Inflammatory macrophage (primary cell): ENCODE data around the gene HEPN1.
A peak's percentile ranks its signal among the peaks of the same experiment; 100 is the strongest.

Experiments
- DNase-seq, 2 donors: peaks; one replicate each; pipeline ENCODE4 v3.0.0-alpha.2; 2020 to 2022

The HEPN1 gene

DNA sequence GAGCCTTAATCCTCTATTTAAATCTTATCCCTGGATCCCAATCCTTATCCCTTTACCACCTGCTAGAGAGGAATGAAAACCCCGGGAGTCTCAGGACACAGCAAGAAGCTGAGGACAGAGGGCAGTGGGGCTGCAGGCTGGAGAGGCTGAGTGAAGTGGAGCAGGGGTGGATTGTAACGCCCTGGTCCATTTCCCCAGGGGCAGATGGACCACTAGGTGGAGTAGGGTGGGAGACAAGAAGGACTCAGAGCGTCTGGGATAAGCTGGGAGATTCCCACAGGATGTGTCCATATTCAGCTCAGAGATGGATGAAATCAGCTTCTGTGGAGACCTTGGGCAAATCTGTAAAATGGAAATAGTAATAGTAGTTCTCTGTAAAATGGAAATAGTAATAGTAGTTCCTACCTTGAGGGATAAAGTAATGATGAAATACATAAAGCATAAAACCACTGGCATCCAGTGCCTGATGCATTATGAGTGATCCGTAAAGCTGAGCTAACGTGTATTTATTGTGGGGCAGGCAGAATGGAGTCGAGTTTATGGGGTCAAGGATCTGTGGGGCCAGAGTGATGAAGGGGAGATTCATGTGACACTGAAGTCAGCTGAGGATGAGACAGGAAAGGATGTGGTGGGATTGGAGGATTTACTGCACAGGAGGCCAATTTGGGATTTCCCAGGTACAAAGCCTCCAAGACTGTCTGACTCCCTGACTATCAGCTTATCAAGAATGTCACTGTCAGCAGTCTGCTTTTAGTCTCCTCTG, 19.5 kb upstream of the HEPN1 start:
- no peak for DNase-seq

- DNase-seq: no peak
These were observed 18.6 kb upstream of the HEPN1 start for GRCh38 chr11:124900464-124900863.

DNA sequence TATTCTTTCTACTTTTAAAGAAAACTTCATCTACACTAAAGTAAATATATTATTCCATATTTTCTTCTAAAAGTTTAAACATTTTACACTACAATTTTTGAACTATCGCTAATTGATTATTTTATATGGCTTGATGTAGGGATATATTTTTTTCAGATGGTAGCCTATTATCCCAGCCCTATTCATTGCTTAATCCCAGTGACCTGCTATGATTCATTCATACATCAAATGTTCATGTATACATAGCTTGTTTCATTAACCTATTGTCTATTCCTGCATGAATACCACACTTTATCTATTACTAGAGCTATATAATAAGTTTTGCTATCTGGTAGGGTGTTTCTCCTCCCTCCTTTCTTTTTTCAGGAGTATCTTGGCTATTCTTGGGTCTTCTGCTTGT, 16.4 kb upstream of the HEPN1 start:
- no peak for DNase-seq

GRCh38 chr11:124915541-124916369, 3.3 kb upstream of the HEPN1 start:
- DNase-seq: peak in 1 of 2 donors; percentile 13

DNA sequence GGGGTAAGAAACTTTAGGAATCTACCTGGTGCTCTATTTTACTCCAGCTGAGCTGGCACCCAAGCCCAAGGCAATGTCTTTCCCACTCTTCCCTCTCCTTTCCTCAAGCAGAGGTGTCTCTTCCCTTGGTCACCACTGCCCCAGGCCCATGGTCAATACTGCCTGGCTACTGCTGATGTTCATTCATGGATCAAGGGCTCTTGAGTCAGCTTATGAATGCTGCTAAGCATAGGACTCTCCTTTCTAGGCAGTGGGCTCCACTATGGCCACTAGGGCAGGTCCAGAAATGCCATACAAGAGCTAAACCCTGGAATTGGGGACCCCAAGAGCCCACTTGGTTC, 2.7 kb upstream of the HEPN1 start:
- no peak for DNase-seq

- DNase-seq: peak in 1 of 2 donors; percentile 11
These were observed 1.9 kb upstream of the HEPN1 start for GRCh38 chr11:124917115-124917637.

DNA sequence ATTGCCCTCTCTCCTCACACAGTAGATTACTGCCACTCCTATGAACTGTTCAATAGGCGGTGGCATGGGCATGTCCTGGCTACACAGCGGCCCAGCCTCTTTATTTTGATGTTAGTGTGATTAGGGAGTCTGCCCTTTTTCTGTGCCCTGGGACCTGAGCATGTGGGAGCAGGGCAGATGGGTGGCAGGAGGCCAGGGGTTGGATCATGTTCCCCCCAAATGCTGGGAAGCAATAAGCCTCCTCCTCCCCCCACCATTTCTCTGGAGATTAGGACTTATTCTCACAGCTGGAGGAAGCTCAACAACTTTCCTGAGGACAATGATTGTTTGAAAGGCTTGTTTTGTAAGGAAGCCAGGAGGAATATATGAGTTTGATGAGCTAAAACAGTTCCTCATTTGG, 848 bp downstream of the HEPN1 start:
- DNase-seq: no peak

- no peak for DNase-seq
These were observed 1.3 kb downstream of the HEPN1 start for GRCh38 chr11:124920356-124920755.

GRCh38 chr11:124920870-124921609, 2.0 kb downstream of the HEPN1 start:
- DNase-seq: peak; percentile 69 to 83

DNA sequence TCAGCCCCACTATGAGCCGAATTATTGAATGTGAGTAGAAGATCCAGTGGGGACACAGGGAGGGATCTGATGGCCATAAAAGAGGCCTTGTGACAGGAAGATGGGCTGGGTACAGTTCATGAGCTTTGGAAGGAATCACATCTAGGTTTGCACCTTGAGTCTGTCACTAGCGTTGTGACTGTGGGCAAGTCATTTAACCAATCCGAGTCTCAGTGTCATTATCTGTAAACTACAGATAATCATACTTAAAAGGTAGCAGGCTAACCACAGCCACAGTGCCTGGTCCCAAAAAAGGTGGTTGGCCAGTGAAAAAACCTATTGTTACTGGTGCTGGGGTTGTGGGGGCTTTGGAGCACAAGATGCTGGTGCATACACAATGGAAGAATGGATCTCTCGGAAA, 3.8 kb downstream of the HEPN1 start:
- no peak for DNase-seq

DNA sequence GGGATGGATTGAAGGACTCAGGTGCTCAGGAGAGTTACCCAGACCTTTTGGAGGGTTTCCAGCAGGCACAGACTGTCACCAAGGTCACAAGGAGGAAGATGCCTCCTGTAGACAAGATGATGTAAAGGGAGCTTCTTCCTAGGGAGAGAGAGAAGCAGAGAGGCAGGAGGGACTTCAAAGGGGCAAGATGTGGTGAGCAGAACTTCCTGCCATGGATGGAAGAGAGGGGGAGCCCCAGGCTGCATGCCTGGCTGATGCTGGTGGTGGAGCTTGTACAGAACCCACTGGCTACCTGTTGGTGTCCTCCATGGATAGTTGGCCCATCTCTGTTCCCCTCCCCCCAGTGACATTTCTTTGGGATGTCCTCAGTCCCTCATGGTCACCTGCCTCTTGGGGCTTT, 4.2 kb downstream of the HEPN1 start:
- DNase-seq: no peak

DNA sequence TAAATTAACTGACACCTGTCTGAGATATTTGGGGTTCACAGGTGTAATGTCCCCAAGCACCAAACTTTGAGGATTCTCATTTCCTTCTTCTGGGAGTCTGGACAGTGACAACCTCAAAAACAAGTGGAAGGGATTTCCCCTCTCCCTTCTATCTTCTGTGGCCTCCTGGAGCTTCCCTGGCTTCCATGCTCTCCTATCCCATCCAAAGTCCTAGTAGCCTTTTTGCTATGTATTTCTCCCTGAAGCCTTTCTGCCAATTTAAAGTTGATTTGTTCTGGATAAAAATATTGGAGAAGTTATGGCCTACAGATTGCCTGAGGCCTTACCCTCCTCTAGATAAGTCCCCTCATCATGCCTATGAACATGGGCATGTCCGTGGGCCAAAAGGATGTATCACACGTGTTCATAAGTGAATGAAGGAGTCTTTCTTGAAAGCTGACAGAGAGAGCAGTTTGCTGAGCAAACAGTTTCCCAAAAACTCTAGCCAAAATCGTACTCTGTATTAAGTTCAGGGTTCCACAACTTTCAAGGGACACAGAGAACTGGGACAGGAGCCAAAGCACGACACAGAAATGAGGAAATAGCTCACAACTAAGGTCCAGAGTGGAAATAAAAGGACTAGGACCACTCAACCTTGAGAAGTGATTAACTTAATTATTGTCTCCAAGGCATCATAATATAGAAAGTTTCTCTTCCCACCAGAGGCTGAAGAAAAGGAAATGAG, 10.1 kb downstream of the HEPN1 start:
- no peak for DNase-seq

GRCh38 chr11:124930799-124931198, 11.7 kb downstream of the HEPN1 start:
- no peak for DNase-seq

DNA sequence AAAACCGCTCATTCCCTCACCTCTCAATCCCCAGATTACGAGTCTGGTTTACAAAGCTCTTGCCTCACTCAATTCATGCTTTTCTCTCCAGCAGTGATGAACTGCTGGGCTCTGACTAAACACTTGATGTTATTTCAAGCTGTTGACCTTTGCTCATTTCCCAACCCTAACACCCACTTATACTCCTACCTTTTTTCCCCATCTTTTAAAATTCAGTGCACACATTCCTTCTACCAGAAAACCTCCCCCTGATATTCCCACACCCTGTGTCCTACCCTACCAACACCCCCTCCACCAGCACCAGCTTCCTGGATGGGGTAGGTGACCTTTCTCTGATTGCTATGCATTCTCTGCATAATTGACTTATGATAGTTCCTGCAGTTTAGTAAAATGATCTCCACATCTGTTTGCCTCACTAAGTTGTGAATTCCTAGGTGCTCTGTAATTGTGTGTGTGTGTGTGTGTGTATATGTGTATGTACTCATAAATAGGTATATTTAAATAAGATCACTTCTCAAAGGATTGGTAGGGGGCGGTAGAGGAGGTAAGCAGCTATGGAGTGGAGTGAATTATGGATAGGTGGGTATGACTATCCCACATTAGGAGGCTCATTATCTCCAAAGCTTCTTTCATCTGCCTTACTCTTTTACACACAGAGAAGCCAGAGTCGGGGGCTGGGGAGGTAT, 16.0 kb downstream of the HEPN1 start:
- DNase-seq: peak; percentile 48 to 68

DNA sequence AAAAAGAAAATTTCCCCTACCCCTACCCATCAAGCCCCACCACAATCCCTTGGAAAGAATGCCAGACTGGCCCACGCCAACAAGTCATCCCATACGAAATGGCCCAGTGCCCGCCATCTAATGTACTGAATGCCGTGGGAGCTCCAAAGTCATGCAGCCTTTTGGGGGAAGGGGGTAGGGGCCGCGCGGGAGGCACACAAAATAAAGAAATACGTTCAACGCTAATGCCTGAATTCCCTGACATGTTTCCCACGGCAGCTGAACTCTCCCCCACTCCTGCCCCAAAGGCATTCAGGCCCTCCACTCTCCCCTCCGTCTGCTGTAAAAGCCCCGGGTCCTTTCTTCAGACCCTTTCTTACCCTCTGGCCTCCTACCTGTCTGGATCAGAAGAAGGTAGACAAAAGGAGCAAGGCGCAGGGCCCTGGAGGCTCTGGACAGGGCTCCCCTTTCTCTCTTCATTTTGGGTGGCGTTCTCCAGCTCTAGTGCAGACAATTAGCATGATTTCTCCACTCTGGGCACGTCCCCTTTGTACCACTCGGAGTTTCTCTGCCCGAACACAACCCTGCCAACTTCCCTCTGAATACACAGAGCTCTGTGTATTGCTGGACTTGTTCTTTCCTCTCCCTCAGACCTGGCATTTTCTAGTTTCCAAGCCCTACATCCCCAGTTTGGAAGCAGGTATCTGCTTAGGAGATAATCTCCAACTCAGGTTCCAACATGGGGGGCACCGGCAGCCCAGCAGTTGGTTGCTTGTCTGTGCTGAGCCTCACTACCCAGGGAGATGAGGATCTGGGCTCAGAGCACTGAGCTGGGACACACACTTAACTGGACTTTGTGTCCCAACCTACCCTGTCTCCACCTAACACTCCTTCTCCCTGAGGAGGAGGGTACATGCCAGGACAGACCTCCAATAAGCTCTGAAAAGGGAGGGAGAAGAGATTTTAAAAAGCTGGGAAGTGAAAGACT, 16.8 kb downstream of the HEPN1 start, which contains the start of gene HEPACAM:
Gene HEPACAM (minus strand): TSS at position 500 of the 967 bp plus-strand sequence. CDS start 41 bp downstream, at position 459.
- DNase-seq: no peak

DNA sequence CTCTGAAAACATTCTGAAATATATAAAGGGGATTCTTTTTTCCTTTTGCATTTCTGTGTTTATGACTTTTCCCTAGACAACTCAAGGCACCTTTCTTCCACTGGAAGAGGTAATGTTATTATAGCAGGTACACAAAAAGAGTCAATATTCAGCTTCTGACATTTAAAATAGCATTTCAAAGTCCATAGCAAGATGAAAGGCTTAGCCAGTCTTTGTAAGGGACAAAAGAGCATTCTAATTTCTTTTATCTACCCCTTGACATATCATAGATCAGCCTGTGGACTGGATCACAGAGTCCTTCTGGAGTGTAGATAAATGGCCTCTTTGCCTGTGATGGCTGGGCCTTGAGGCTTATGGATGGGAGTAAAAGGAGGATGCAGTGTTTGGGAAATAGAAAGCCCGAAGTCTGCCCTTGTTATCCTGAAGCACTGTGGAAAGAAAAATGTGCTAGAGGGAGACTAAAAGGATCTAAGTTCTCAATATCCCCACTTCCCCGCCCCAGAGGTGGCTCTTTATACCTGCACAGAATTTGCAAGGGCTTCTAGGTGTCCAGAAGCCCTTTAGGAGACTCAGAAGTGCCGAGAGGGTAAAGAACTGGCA, 18.4 kb downstream of the HEPN1 start:
- DNase-seq: no peak

GRCh38 chr11:124938206-124938765, 19.2 kb downstream of the HEPN1 start:
- no peak for DNase-seq

DNA sequence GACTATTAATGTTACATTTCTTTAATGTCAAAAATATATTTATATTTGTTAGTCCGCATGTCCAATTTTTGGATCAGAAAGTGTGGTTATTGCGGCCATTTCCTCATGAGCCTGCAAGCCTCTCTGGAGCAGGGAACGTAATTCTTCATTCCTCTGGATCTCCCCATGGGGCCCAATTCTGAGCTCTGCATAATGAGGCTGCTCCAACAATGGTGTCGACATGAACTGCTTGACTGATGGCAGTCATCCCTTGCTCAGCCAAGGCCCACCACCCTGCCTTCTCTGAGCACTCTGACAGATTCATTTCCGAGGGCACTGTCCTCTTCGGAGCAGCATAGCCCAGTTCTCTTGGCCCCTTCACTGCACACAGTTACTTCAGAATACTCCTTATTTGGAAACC, 19.9 kb downstream of the HEPN1 start:
- no peak for DNase-seq

DNA sequence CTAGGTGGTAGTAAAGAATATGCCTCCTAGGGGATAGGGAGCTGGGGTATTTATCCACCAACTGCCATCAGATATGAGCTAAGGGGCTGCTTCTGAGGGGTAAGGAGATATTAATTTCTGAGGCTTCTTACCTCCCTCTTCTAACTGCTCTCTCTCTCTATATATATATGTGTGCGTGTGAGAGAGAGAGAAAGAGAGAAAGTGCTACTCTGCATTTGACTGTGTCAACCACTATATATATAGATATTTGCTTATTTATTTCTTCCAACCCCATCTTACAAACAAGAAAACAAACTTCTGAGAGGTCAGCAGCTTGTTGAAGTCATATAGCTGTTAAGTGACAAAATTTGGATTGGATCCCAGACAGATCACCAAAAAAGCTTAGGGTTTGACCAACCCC, 22.7 kb downstream of the HEPN1 start:
- no peak for DNase-seq
